NCI-H1105 treated with DMSO at 0.1 percent for 48 hours (cell line): ENCODE measurements around the gene HLA-DQA2.
"Not testable (repeated sequence)": the region's sequence is repeated elsewhere in the genome, so short reads cannot be mapped to it uniquely, and the experiment has no call there.

Experiments
- DNase-seq: peaks from one replicate; lab custom pipeline; 2025; lab: John Stamatoyannopoulos, UW

The HLA-DQA2 gene

GRCh38 chr6:32779036-32779435, 37.8 kb downstream of the HLA-DQA2 start:
- no peak for DNase-seq

DNA sequence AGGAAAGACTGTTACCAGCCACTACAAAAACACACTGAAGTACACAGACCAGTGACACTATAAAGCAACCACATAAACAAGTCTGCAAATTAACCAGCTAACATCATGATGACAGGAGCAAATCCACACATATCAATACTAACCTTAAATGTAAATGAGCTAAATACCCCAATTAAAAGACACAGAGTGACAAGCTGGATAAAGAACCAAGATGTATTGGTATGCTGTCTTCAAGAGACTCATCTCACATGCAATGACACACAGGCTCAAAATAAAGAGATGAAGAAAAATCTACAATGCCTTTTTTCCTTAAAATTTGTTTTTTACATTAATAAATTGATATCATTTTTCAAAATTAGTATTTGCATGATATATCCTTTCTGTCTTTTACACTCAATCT, 41.7 kb downstream of the HLA-DQA2 start:
- not testable (repeated sequence) for DNase-seq

GRCh38 chr6:32785781-32786533, 44.8 kb downstream of the HLA-DQA2 start:
- peak; percentile 56 for DNase-seq

DNA sequence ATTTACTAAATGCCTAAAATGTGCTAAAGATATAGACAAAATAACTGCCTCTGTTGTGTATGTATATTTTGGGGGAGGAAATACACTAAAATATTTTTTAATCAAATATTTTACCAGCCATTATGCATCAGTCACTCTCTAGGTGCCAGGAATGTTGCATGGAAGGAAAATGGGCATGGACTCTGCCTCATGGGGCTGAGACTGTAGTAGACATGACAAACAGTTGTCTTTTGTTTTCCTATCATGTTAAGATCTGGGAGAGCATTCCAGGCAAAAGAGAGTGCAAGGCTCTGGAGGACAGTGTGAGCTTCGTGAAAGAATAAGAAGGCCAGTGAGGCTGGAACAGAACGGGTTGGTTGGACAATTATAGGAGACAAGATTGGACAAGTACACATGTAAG, 49.1 kb downstream of the HLA-DQA2 start:
- DNase-seq, result no peak

DNA sequence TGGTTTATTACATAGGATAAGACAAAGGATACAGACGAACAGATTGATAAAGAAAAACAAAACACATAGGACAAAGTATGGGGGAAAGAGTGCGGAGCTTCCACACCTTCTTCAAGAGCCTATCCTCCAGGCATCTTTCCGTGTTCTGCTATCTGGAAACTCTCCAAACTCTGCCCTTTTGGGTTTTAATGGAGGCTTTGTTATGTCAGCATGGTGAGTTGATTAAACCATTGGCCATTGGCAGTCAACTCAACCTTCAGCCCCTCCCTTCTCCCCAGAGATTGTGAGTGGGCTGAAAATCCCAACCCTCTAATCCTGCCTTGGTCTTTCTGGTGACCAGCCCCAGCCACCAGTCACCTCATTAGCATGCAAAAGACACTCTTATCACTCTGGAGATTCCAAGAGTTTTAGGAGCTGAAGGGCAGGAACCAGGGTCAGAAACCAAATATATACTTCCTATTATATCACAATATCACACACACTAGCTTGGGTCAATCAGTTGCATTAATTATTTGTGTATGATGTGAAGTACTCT, 51.8 kb downstream of the HLA-DQA2 start:
- DNase-seq, result no peak

DNA sequence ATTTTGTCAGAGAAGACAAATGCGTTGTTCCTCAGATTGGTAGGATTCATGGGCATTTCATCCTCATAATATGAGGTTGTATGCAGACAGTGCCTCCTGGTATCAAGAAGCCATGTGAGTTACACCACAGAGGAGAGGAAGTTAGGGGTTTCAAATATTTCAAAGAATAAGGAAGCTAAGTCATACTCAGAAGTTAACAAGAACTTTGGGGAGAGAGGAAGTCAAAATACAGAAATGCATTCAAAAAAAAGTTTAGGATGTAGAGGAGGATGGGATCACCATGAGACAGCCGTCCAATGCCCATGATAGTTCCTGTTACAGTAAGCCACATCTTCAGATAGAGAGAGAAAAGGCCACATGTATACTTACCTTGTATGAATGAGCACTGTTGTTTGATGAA, 53.3 kb downstream of the HLA-DQA2 start:
- no peak for DNase-seq
